ENCODE measurements around the gene EIF5A. TPM values are rescaled to one million over a fixed set of nuclear protein-coding genes. Genes with fewer than 3 reads are reported as not detected.

Gene EIF5A
- total and polyA plus RNA-seq, 9 of the 15 experiments (the other 6 are each of a cell fraction or from before 2014, with no cell fraction given): 22.9 to 1,163 (median 772) TPM

DNA sequence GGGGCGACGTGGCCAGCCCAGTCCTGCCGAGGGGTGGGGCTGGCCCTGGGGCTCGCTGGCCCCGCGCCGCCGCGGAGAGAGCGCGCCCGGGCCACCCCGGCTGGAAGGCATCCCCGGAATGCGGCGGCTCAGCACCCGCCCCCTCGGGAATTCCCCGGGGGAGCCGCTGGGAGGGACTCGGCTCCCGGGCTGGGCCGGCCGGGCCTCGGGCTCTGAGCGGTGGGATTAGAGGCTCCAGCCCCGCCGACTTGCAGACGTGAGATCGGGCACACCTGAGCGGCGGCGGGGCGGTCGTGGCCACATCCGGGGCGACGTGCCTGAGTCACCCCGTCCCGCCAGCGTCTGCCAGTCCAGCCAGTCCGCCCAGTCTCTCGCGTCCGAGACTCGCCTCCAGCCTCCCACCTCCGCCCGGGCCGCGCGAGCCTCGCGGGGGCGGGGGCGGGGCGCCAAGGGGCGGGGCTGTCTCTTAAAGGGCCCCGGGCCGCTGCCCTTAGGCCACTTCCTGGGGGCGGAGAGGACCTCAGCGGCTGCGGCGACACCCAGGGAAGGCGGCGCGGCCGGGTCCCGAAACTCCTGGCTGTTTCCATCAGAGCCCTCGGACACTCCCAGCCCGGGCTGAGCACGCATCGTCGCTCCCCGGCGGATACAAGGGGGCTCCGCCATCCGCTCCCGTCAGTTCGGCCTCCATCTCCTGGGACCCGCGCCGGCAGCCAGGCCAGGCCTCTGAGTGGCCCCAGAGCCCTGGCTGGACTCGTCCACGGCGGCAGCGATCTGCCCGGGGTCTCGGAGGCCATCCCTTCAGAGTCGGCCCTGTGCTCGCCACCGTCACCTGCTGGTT lies 44.5 kb downstream of the EIF5A start, which contains the start of gene KCTD11 (continued):
- TF ChIP-seq, protein P1, sequence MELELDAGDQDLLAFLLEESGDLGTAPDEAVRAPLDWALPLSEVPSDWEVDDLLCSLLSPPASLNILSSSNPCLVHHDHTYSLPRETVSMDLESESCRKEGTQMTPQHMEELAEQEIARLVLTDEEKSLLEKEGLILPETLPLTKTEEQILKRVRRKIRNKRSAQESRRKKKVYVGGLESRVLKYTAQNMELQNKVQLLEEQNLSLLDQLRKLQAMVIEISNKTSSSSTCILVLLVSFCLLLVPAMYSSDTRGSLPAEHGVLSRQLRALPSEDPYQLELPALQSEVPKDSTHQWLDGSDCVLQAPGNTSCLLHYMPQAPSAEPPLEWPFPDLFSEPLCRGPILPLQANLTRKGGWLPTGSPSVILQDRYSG (tag; conservative IDR thresholded peaks at IDR 0.05; ENCODE audit: low read depth): no peak
- TF ChIP-seq, protein P2, sequence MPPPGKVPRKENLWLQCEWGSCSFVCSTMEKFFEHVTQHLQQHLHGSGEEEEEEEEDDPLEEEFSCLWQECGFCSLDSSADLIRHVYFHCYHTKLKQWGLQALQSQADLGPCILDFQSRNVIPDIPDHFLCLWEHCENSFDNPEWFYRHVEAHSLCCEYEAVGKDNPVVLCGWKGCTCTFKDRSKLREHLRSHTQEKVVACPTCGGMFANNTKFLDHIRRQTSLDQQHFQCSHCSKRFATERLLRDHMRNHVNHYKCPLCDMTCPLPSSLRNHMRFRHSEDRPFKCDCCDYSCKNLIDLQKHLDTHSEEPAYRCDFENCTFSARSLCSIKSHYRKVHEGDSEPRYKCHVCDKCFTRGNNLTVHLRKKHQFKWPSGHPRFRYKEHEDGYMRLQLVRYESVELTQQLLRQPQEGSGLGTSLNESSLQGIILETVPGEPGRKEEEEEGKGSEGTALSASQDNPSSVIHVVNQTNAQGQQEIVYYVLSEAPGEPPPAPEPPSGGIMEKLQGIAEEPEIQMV (tag; conservative IDR thresholded peaks at IDR 0.05; ENCODE audit: low read depth): no peak
- TF ChIP-seq HMG20A (CRISPR knock-in tag; conservative IDR thresholded peaks at IDR 0.05) (no peak), PHF8 (IDR thresholded peaks at IDR 0.05; ENCODE audit: borderline replicate concordance, low read length) (peak; percentile 57; the same call in 1 of the 2 replicates), NFRKB (IDR thresholded peaks at IDR 0.05; ENCODE audit: low read depth) (no peak), ZNF830 (CRISPR knock-in tag; IDR thresholded peaks at IDR 0.05) (no peak), TRIM28 (IDR thresholded peaks at IDR 0.05) (no peak), PCBP1 (IDR thresholded peaks at IDR 0.05; ENCODE audit: low read depth, low read length, poor library complexity, severe bottlenecking) (no peak), KHSRP (IDR thresholded peaks at IDR 0.05) (no peak), BRF1 (IDR thresholded peaks at IDR 0.05; ENCODE audit: borderline replicate concordance, extremely low read depth, insufficient read length) (no peak), NR2C2 (CRISPR knock-in tag; IDR thresholded peaks at IDR 0.05) (no peak), NR2C2 (tag; IDR thresholded peaks at IDR 0.05) (no peak; the same call in none of the 2 replicates), CXXC5 (CRISPR knock-in tag; IDR thresholded peaks at IDR 0.05) (peak; percentile 48; the same call in 1 of the 2 replicates), TBL1XR1 (IDR thresholded peaks at IDR 0.05; ENCODE audit: low read length in 2 of 2) (no peak), GATAD2B (IDR thresholded peaks at IDR 0.05; ENCODE audit: borderline replicate concordance) (no peak), ZFX (CRISPR knock-in tag; IDR thresholded peaks at IDR 0.05) (peak; percentile 67), MAFK (IDR thresholded peaks at IDR 0.05; ENCODE audit: low read length) (no peak), ETV1 (tag; conservative IDR thresholded peaks at IDR 0.05; ENCODE audit: low read depth) (no peak; the same call in 1 of the 2 replicates), MCM2 (IDR thresholded peaks at IDR 0.05; ENCODE audit: low read depth) (no peak)
- TF ChIP-seq, protein P3, sequence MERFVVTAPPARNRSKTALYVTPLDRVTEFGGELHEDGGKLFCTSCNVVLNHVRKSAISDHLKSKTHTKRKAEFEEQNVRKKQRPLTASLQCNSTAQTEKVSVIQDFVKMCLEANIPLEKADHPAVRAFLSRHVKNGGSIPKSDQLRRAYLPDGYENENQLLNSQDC (CRISPR knock-in tag; IDR thresholded peaks at IDR 0.05): no peak
- TF ChIP-seq, protein P4, sequence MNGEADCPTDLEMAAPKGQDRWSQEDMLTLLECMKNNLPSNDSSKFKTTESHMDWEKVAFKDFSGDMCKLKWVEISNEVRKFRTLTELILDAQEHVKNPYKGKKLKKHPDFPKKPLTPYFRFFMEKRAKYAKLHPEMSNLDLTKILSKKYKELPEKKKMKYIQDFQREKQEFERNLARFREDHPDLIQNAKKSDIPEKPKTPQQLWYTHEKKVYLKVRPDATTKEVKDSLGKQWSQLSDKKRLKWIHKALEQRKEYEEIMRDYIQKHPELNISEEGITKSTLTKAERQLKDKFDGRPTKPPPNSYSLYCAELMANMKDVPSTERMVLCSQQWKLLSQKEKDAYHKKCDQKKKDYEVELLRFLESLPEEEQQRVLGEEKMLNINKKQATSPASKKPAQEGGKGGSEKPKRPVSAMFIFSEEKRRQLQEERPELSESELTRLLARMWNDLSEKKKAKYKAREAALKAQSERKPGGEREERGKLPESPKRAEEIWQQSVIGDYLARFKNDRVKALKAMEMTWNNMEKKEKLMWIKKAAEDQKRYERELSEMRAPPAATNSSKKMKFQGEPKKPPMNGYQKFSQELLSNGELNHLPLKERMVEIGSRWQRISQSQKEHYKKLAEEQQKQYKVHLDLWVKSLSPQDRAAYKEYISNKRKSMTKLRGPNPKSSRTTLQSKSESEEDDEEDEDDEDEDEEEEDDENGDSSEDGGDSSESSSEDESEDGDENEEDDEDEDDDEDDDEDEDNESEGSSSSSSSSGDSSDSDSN (IDR thresholded peaks at IDR 0.05; ENCODE audit: borderline replicate concordance in 1 of 2, low read depth in 2 of 2, low read length in 2 of 2): 0 out of 4 replicates have a peak, but pooled peaks of 1 of the 2 experiments have one; percentile 28
